Activated effector memory CD4-positive, alpha-beta T cell treated with Interleukin-2 at 50 U/mL for 16 hours (primary cell): ENCODE measurements around the gene HLCS.
"Not testable (repeated sequence)": the region's sequence is repeated elsewhere in the genome, so short reads cannot be mapped to it uniquely, and the experiment has no call there.

Experiments used
- DNase-seq: peaks from one replicate; pipeline ENCODE4 v3.0.0-alpha.2; 2020

HLCS gene

DNA sequence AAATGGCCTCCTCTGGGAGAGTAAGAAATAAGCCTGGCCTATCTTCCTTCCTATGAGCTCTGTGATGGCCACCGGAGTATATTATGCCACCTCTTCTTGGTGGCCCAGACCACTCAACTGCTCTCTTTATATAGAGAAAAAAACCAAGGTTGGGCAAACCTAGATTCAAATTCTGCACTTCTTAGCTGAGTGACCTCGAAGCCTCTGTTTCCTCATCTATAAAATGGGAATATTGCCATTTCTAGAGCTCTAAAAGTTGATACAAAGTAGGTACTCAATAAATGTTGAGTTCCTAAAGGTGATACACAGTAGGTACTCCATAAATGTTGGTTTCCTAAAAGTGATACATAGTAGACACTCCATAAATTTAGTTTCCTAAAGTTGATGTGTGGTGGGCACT is 120.7 kb downstream of the HLCS start:
- no peak for DNase-seq

GRCh38 chr21:36845070-36845469 is 121.4 kb downstream of the HLCS start:
- DNase-seq: no peak

- no peak for DNase-seq
These were observed 124.6 kb downstream of the HLCS start for GRCh38 chr21:36841866-36842265.

DNA sequence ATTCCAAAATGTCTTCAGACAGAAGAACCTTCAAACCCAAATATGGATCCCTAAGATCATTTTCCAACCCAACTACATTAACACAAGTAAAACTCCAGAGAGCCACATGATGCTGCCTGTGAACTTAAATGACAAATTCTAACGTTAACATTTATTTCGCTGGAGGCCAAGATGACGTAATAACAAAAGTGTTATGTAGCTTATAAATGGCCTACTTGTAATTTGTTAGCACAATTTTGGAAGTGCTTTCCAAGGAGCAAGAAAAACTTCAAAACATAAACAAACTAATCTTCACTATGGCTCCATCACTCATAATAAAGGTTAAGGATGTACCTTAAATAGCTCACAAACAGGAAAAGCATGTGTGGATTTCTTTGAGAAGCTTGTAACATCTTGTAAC is 126.7 kb downstream of the HLCS start:
- no peak for DNase-seq

DNA sequence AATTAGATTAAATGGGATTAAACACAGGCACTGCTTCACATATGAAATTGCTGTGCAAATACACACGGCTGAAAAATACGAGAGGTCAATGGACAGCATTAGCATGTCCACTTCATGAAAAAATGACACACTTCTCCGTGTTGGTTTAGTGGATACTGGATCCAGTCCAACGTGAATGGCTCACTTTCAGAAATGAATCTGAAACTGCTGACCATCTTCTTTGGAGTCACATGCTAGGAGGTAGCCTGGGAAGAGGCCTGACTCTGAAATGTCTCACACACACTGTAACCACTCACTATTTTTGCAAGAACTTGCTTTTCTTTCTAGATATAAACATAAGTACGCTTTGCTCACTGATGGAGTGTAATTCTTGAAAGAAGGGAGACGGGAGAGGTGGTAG is 127.3 kb downstream of the HLCS start:
- DNase-seq: no peak

GRCh38 chr21:36835383-36835795 is 131.1 kb downstream of the HLCS start:
- no peak for DNase-seq

DNA sequence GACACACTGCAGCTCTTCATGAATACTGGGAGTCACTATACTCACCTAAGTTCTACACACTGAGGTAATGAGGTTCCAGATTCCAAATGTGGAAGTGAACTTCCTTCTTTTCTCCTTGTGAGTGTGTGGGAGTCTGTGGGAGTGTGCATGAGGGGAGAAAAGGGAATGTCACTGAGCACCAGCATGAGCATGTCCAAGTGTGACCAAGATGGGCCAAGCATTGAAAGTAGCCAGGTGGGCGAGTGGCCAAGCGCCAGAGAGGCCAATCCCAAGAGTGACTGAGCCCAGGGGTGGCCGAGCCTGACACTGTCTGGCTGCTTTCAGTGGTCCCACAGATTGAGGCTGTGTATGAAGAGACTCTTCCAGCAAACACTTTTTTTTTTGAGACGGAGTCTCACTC is 132.3 kb downstream of the HLCS start:
- DNase-seq: no peak

- no peak for DNase-seq
These were observed 136.4 kb downstream of the HLCS start for GRCh38 chr21:36830100-36830499.

GRCh38 chr21:36828891-36829515 is 137.5 kb downstream of the HLCS start:
- no peak for DNase-seq

GRCh38 chr21:36828208-36828607 is 138.3 kb downstream of the HLCS start:
- no peak for DNase-seq

DNA sequence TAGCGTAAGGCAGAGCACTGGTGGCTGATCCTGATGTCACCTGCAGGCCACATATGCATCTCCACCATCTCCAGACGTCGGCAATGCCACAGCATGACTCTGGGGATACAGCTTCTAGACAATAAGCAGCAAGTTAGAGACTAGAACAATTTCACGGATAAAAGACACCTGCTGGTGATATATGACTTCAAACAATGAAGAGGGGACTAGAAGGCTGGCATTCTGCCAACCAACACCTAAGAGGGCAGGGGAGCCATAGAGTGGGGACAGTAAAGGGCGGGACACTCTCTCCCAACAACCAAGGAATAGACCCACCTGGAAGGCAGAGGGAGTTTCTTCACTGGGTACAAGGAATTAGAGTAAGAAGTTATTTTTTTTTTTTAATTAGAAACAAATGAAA is 140.8 kb downstream of the HLCS start:
- no peak for DNase-seq

- DNase-seq: no peak
These were observed 145.5 kb downstream of the HLCS start for GRCh38 chr21:36821032-36821299.

DNA sequence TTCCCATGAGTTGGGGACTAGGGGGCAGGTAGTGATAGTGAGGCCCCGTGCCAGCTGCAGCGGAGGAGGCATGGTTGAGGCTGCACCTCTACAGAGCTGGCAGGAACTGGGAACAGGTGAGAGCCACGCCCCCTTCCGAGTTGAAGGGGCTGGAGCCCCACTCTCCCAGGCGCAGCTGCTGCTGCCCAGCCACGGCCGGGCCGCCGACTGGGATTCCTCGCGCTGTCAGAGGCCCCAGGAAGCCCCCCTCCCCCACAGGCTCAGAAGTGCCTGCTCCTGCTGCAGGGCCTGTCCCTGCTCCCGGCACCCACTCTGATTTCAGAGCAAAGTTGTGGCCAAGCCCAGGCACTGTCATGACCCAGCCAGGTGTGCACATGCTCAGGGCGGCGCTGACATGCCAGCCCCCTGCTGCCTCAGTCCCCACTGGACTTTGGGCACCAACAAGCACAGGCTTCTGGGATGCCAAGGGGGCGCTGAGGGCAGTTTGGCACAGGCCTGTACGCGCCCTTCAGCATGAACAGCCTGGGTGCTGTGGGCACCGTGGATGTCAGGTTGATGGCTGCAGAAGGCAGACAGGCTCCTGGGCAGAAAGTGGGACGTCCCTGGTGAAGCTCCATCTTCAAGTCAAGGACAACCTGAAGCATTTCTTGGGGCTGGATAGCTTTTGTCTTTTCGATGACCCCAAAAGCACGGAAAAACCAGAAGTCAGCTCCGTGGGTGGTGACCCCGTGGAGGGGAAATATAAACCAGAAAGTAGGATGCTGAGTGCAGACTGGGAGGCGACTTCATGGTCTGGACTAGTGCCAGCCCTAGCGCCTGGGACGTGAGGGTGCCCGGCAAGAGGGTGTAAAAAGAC is 146.1 kb downstream of the HLCS start:
- DNase-seq: no peak

DNA sequence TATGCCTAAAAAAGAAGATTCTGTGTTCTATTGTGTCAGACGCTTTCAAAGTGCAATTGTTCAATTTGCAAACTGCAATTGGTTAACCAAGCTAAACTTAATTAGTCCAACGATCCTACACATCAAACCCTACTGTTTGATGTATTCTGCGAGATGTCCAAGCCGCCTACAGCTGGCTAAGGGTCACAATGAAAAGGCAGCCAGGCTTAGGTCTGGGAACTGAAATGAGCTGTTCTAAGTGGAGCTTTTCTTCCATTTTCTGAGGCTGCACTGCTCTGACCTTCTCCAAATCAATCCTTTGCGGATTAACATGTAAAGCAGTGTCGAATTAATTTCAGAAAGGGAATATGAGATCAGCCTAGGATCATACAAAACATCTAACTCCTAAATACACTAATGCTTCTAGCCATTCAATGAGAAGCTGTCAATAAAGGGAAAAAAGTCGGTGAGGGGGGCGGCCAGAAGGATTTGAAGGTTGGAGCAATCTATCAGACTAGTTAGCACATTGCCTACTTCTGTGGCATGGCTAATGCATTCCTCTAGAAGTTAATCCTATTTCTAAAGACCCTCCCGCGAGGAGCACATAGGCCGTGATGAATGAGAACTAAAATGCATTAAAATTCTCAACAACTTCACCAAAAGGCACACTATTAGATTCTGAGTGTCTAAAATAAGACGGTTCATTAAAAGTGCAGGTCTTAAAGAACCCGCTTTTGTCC is 148.6 kb downstream of the HLCS start:
- no peak for DNase-seq

GRCh38 chr21:36816561-36817130 is 149.8 kb downstream of the HLCS start:
- no peak for DNase-seq

GRCh38 chr21:36816026-36816425 is 150.4 kb downstream of the HLCS start:
- not testable (repeated sequence) for DNase-seq

DNA sequence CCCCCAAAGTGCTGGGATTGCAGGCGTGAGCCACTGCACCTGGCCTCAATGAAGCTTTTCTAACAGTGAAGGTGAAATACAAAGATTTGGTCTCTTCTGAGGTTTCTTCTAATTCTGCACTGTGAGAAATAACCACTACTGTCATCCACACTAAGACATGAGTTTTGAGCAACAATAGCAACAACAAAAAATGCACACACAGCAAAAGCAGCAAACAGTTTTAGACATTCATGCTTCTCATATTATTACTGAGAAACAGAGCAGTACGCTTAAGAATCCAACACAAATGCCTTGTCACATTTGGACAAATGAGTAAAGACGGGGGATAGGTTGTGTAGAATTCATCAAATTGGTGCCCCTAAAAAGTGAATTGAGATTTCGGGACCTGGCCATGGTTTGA is 151.2 kb downstream of the HLCS start:
- DNase-seq: no peak

GRCh38 chr21:36813052-36813451 is 153.4 kb downstream of the HLCS start:
- no peak for DNase-seq

DNA sequence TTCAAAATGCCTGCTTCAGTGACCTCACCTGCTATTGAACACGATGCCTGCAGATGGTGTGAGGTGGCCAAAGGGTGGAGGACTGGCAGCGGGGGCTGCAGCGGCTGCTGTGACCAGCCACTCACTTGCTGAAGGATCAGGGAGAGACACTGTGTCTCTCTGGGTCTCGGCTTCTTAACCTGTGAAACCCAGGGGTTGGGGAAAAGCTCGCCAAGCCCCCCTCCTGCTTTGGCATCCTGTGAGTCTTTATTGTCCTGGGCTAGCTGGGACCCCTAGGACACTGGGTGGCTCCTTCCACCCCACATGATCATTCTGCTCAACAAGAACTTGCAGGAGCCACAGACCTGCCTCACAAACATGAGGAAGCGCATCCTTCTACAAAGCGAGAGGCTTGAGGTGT is 154.7 kb downstream of the HLCS start:
- no peak for DNase-seq

DNA sequence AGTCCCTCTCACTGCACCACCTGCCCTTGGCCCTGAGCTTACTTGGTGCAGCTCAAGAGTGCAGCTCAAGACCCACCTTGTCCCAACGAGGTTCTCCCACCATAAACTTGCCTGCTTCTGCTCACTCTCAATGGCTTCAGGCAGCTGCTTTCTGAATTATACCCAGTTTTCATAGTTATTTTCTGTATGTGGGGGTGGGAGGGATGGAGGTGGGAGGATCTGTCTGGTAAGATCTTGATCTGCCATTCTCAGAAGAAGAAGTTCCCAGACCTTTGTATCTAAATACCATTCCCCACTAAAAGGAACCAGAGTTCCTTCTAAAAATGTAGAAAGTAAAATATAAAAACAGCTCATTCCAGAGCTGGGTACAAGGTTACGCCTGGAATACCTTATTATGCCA is 156.0 kb downstream of the HLCS start:
- no peak for DNase-seq

GRCh38 chr21:36807422-36807928 is 159.0 kb downstream of the HLCS start:
- no peak for DNase-seq

DNA sequence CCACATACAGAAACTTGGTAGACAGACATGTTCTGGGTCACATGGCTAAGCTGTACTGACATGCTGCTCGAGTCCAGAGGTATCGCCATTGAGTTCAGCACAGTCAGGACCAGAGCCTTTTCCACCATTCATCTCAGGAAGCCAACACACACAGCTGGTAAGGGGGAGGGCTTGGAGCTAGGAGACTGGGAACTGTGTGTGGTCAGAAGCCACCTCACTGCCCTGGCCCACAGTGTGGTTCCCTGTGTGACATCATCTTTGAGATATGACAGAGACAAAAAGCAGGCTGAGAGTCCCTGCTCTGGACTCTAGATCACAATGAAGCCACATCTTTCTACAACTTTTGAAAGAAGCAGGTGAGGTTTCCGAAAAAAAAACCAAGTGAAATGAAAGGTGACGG is 160.4 kb downstream of the HLCS start:
- DNase-seq: no peak

- DNase-seq: no peak
These were observed 161.4 kb downstream of the HLCS start for GRCh38 chr21:36804874-36805611.
